ENCODE results near the gene SGPP1.

SGPP1 gene, protein sequence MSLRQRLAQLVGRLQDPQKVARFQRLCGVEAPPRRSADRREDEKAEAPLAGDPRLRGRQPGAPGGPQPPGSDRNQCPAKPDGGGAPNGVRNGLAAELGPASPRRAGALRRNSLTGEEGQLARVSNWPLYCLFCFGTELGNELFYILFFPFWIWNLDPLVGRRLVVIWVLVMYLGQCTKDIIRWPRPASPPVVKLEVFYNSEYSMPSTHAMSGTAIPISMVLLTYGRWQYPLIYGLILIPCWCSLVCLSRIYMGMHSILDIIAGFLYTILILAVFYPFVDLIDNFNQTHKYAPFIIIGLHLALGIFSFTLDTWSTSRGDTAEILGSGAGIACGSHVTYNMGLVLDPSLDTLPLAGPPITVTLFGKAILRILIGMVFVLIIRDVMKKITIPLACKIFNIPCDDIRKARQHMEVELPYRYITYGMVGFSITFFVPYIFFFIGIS

DNA sequence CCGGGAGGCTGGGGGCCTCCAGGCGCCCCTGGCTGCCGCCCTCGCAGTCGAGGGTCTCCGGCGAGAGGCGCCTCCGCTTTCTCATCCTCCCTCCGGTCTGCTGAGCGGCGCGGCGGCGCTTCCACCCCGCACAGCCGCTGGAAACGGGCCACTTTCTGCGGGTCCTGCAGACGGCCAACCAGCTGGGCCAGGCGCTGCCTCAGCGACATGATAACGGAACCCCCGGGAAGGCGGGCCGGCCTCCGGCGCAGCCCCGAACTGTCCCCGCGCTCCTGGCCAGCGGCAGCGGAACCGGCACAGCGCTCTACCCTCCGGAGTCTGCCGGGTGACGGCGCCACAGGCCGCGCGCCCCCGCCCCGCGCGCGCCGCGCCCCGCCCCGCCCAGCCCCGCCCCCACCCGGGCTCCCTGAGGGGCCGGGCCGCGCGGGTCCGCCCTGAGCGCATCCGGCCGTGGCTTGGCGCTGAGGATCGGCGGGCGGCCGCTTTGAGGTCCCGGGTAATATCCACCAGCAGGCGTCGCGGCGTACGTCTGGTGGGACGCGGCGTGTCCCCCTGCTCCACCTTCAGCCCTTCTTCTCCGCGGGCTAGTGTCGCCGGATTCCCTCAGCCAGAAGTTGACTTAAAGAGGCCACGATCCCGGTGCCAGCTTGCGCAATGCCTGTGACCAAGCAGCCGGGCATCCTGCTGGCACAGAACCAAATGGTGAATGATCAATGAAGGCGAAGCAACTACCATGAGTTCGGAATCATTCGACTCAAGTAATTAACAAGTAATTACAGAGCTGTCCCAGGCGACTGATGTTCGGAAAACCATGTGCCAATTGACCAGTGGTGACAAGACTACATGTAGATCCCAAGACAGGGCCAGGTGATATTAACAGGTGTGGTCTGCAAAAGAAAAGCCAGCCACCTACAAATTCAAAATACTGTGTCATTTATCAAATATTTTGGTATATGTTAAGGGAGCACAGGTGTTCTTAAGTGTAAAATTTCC, at the start of gene SGPP1:
Gene SGPP1, minus strand, starts transcription at position 330 of the 993 bp plus-strand sequence. Its CDS starts 121 bp downstream, at position 209.
- in situ Hi-C loops (cut with HindIII; ENCODE audit: low sequenced_read_pairs): no loop called here
- TF ChIP-seq, protein P1, sequence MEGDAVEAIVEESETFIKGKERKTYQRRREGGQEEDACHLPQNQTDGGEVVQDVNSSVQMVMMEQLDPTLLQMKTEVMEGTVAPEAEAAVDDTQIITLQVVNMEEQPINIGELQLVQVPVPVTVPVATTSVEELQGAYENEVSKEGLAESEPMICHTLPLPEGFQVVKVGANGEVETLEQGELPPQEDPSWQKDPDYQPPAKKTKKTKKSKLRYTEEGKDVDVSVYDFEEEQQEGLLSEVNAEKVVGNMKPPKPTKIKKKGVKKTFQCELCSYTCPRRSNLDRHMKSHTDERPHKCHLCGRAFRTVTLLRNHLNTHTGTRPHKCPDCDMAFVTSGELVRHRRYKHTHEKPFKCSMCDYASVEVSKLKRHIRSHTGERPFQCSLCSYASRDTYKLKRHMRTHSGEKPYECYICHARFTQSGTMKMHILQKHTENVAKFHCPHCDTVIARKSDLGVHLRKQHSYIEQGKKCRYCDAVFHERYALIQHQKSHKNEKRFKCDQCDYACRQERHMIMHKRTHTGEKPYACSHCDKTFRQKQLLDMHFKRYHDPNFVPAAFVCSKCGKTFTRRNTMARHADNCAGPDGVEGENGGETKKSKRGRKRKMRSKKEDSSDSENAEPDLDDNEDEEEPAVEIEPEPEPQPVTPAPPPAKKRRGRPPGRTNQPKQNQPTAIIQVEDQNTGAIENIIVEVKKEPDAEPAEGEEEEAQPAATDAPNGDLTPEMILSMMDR (IDR thresholded peaks at IDR 0.05; ENCODE audit: low read depth, low read length): peak; percentile 38
- peak; percentile 66 for DNase-seq (ENCODE audit: low read depth, low spot score)
- H3K4me3 ChIP-seq (ENCODE audit: low read depth, low read length): peak within 1 kb of the TSS; percentile 93

DNA sequence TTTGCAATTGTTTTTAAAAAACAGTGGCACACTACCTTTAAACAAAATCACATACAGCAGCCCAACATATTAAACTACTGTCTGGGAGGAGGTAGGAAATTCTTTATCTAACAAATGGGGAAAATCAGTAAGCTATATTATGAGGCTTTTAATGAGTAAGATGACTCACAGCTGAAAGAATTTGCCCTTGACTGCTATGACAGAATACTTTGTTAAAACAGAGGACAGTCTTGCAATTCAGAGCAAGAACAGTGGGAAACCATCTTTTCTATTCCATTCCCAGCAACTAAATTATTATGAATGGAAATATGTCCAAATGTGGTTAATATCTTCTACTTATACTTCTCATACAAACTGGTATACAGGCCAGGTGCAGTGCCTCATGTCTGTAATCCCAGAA, 49.2 kb upstream of the SGPP1 start:
- in situ Hi-C loops (cut with HindIII; ENCODE audit: low sequenced_read_pairs): no loop called here
- H3K4me3 ChIP-seq (ENCODE audit: low read depth, low read length): no peak overlapping the region
- TF ChIP-seq, protein P1 (IDR thresholded peaks at IDR 0.05; ENCODE audit: low read depth, low read length): no peak
- peak; percentile 59 for DNase-seq (ENCODE audit: low read depth, low spot score)

DNA sequence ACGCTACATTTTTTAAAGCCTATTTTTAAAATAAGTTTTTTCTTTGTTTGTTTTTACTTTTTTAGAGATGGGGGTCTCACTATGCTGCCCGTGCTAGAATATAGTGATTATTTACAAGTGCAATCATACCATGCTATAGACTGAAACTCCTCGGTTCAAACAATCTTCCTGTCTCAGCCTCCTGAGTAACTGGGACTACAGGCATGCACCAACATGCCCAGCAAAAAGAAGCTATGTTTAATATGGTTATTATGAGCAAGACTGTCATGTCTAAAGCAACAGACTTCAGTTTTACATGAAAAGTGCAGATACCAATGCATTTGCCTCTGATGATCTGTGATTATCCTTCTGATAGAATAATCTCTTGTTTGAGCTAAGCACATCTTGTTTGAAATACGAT, 45.6 kb upstream of the SGPP1 start:
- in situ Hi-C loops (cut with HindIII; ENCODE audit: low sequenced_read_pairs): no loop called here
- H3K4me3 ChIP-seq (ENCODE audit: low read depth, low read length): no peak overlapping the region
- TF ChIP-seq, protein P1 (IDR thresholded peaks at IDR 0.05; ENCODE audit: low read depth, low read length): no peak
- DNase-seq (ENCODE audit: low read depth, low spot score): no peak

DNA sequence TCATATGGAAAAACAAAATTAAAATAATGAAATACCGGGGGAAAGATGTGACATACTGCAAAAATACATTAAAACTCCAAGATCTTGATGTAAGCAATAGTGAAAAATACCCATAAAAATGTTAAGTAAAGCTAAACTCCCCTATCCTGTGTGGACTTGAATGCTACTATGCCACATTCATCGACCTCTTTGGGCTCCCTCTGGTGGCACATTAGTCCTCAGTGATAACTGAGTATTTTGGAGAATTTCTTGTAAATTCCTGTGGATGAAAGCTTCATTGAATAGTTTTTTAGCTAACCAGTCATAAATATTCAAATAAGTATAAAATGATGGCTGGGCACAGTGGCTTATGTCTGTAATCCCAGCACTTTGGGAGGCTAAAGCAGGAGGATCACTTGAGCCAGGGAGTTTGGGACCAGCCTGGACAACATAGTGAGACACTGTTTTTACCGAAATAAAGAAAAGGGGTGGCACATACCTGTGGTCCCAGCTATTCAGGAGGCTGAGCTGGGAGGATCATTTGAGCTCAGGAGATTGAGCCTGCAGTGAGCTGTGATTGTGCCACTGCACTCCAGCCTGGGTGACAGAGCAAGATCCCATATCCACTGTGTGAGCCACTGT, 42.4 kb upstream of the SGPP1 start:
- TF ChIP-seq, protein P1 (IDR thresholded peaks at IDR 0.05; ENCODE audit: low read depth, low read length): peak; percentile 67
- no peak overlapping the region for H3K4me3 ChIP-seq (ENCODE audit: low read depth, low read length)
- peak; percentile 58 for DNase-seq (ENCODE audit: low read depth, low spot score)
- in situ Hi-C loops (cut with HindIII; ENCODE audit: low sequenced_read_pairs): no loop called here

DNA sequence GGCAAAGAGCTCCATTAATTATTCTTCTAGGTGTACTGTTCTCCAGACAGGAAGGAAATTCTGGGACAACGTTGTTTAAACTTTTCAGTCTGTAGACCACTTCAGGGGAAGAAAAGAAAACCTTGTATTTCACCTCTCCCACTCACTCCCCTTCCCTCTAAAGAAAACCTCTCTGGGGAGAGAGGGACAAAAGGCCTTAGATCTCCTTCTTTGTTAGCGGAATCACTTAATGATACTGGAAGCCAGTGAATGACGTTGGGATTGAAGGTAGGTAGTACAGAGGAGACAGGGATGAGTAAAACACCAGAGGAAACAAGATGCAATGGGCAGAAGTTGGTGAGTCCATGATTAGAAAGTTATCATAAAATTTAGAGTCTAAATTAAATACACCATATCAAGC, 38.7 kb upstream of the SGPP1 start:
- TF ChIP-seq, protein P1 (IDR thresholded peaks at IDR 0.05; ENCODE audit: low read depth, low read length): no peak
- no peak overlapping the region for H3K4me3 ChIP-seq (ENCODE audit: low read depth, low read length)
- no peak for DNase-seq (ENCODE audit: low read depth, low spot score)
- in situ Hi-C loops (cut with HindIII; ENCODE audit: low sequenced_read_pairs): no loop called here

DNA sequence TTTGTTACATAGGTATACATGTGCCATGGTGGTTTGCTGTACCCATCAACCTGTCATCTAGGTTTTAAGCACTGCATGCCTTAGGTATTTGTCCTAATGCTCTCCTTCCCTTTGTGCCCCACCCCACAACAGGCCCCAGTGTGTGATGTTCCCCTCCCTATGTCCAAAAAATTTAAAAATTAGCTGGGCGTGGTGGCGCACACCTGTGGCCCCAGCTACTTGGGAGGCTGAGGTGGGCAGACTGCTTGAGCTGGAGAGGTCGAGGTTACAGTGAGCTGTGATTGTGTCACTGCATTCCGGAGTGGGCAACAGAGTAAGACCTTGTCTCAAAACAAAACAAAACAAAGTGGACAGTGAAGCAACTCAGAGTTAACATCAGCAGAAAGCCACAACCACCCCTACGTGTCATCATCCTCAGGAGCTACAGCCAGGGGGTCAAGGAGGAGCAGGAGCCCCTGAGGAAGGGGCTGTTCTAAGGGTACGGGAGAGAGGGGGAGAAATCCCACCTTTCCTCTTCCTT, 36.8 kb upstream of the SGPP1 start:
- no peak overlapping the region for H3K4me3 ChIP-seq (ENCODE audit: low read depth, low read length)
- in situ Hi-C loops (cut with HindIII; ENCODE audit: low sequenced_read_pairs): no loop called here
- TF ChIP-seq, protein P1 (IDR thresholded peaks at IDR 0.05; ENCODE audit: low read depth, low read length): no peak
- no peak for DNase-seq (ENCODE audit: low read depth, low spot score)
